GM10266 (cell line): ENCODE results near the gene FAM241B.

Experiments used
- DNase-seq: peaks from one replicate; pipeline ENCODE4 v3.0.0; 2012; ENCODE audit errors: extremely low spot score
- TF ChIP-seq, protein P1 (sequence below): IDR thresholded peaks from 2 replicates; pipeline ENCODE4 v1.5.1; 2012; ENCODE audit warnings: mild to moderate bottlenecking, low read depth; ENCODE audit not compliant: control insufficient read depth, insufficient read depth; ENCODE audit errors: missing control alignments

FAM241B gene

DNA sequence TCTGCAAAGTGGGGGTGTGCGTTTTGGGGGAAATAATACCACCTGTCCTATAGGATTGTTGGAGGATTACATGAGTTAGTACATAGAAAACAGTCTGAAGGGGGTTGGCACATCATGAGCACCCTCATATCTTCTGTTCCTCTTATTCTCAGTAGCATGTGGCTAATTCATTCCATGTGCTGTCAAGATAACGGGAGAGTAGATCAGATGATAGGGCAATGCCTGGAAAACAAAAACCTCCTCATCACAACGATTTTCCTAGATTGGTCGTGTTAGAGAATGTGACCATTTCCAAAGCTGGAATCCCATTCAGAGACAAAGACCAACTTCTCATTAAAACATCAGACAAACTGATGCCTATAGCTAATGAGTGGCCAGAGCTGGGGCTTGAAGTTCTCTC lies 50.6 kb downstream of the FAM241B start:
- TF ChIP-seq, protein P1, sequence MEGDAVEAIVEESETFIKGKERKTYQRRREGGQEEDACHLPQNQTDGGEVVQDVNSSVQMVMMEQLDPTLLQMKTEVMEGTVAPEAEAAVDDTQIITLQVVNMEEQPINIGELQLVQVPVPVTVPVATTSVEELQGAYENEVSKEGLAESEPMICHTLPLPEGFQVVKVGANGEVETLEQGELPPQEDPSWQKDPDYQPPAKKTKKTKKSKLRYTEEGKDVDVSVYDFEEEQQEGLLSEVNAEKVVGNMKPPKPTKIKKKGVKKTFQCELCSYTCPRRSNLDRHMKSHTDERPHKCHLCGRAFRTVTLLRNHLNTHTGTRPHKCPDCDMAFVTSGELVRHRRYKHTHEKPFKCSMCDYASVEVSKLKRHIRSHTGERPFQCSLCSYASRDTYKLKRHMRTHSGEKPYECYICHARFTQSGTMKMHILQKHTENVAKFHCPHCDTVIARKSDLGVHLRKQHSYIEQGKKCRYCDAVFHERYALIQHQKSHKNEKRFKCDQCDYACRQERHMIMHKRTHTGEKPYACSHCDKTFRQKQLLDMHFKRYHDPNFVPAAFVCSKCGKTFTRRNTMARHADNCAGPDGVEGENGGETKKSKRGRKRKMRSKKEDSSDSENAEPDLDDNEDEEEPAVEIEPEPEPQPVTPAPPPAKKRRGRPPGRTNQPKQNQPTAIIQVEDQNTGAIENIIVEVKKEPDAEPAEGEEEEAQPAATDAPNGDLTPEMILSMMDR, result no peak
- no peak for DNase-seq

DNA sequence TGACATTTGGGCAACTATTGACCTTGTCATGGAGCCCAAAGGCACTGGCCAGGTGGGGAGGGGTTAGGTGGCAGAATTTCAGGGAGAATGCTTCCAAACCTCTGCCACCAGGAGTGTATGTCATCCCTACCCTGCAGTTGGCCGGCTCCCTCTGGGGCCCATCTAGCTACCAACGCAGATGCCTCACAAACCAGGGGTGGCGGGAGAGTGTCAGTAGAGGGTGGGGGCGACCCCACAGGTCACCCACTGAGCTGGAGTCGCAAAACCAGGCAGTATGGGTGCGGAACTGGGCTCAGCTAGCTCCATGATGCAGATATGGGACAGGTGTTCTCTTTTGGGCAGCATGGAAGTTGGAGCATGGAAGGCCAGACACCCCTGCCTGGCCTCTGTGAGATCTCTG lies 51.4 kb downstream of the FAM241B start:
- TF ChIP-seq, protein P1, result no peak
- DNase-seq, result no peak

DNA sequence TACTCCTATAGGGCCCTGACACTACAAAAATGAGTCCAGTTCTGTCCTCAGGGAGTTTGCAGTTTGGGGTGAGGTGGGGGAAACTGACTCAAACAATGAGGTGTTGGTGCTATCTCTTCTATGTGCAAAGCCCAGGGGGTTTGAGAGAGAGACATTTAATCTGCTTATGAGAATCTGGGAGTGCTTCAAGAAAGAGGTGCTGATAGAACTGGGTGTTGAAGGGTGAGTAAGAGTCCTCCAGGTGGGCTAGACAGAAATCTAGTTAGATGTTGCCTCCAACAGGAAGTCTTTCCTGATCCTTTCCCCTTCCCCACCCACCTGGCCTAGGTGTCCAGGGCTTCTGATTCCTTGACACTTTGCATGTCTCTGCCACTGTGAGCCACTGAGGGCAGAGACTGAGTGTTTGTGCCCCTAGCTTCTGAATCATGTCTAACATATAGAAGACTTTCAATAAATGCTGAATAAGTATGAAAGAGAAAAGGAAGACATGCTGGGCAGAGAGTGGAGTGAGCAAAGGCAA lies 53.0 kb downstream of the FAM241B start:
- no peak for DNase-seq

More for the DNA sequence above, 53.0 kb downstream of the FAM241B start:
- TF ChIP-seq, protein P1, result no peak
